Prostate gland (tissue), 2 donors: ENCODE data around the gene GIT1.

Source experiments
- POLR2A ChIP-seq: fragments of 450-650 bp; IDR thresholded peaks from one replicate; pipeline ENCODE4 v1.6.1; 2016; ENCODE audit warnings: antibody characterized with exemption, mild to moderate bottlenecking
- POLR2AphosphoS5 ChIP-seq: sonication (generic); formaldehyde crosslinking; IDR thresholded peaks from one replicate; pipeline ENCODE4 v1.6.1; 2017; ENCODE audit warnings: antibody characterized with exemption
- TF ChIP-seq, protein P1 (sequence below), 4 experiments: fragments of 200-600 bp in 2 of 4; fragments of 450-650 bp in 2 of 4; sonication (generic) in 2 of 4; IDR thresholded peaks; 1 replicate in 3 of 4; 2 replicates in 1 of 4; pipeline ENCODE4 v1.5.1; 2016 to 2019; ENCODE audit warnings: antibody characterized with exemption in 4 of 4, mild to moderate bottlenecking in 2 of 4, moderate library complexity in 2 of 4

DNA sequence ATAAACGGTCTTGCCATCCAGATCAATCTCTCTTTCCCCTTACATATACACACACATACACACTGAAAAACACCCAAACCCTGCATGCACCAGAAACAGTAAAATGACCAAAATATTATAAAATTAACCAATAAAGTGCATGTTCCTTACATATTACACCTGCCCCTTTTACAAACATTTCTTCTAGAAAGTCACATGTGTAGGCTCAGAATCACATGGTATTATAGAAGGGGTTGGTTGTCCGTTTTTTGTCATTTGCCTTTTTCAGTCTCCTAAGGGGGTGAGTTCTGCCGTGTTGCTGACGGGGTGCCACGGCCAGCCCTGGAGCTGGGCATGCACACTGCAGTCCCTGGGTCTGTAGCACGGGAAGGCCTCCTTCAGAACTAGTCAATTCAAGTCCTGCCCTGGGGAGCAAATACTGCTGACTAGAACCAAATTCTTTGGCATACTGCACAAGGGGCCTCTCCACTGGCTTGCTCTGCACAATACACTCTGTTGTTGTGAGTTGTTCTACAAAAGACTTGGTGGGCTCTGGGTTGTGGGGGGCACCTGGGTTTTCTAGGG, 41.3 kb upstream of the GIT1 start:
- TF ChIP-seq POLR2A (no peak), POLR2AphosphoS5 (no peak)
- TF ChIP-seq, protein P1, sequence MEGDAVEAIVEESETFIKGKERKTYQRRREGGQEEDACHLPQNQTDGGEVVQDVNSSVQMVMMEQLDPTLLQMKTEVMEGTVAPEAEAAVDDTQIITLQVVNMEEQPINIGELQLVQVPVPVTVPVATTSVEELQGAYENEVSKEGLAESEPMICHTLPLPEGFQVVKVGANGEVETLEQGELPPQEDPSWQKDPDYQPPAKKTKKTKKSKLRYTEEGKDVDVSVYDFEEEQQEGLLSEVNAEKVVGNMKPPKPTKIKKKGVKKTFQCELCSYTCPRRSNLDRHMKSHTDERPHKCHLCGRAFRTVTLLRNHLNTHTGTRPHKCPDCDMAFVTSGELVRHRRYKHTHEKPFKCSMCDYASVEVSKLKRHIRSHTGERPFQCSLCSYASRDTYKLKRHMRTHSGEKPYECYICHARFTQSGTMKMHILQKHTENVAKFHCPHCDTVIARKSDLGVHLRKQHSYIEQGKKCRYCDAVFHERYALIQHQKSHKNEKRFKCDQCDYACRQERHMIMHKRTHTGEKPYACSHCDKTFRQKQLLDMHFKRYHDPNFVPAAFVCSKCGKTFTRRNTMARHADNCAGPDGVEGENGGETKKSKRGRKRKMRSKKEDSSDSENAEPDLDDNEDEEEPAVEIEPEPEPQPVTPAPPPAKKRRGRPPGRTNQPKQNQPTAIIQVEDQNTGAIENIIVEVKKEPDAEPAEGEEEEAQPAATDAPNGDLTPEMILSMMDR (IDR thresholded peaks at IDR 0.05) = no peak
